GM21723 (cell line): Measurements from ENCODE around the gene ETDB.
A peak's percentile ranks its signal among the peaks of the same experiment; 100 is the strongest.
"Not testable (repeated sequence)": the region's sequence is repeated elsewhere in the genome, so short reads cannot be mapped to it uniquely, and the experiment has no call there.

Experiments used
- ATAC-seq: cut with Tn5 transposase; IDR thresholded peaks from one replicate; pipeline ENCODE4 v1.9.1; 2021; ENCODE audit warnings: mild to moderate bottlenecking, moderate library complexity; ENCODE audit not compliant: unreplicated experiment

ETDB gene

DNA sequence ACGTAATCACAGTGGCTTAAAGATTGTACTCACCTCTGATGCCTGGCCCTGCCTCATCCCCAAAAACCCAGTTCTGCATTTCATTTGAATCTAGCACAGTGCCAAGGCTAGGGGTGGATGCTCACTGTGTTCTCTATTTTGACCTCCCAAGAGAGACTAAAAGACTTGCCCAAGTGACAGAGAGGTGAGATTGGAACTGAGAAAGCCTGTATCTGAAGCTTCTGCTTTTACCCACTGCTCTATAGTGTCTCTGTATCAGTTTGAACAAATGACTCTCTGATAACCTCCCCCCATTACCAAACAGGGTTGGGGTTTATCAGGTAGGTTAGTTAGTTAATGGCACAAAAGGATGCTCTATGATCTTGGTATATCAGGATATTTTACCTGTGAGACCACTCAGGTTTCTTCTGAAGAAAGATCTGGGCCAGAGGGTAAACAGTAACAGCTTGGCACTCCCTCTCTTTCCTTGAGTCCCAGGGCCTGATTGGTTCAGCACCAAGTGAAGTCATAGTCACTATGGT, at the start of gene ETDB:
Gene ETDB (minus strand): TSS at position 471 of the 521 bp plus-strand sequence. CDS start 1,265 bp downstream, outside the sequence.
- not testable (repeated sequence) for ATAC-seq

DNA sequence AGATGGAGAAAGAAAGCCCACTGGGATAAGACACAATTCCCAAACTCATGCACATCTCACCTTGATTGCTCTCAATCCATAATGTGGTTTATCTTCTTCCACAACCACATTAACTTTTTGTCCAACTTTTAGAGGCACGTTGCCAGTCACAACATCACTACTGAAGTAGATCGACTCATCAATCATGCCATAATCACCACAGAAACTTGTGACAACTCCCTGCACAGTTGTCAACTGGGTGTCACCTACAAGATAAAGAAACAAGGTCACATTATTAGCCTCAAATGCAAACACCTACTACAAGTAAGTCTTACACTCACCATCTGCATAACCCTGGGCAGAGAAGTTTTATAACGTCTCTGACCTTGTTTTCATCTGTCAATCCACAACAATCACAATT, 49.2 kb upstream of the ETDB start:
- ATAC-seq: not testable (repeated sequence)

DNA sequence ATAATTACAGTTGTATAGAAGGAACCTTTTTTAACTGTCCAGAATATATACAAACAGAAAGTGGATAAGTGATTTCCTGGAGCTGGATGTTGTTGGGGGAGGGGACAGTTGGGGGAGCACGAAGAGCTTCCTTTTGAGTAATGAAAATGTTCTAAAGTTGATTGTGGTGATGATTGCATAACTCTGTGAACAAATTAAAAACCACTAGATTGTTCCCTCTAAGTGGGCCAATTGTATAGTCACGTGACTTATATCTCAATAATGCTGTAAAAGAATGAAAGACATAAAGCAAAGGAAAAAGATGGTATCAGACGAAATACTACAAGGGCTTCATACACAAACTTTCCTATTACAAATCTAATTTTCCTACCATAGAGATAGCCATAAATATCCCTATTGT, 48.2 kb upstream of the ETDB start:
- no peak for ATAC-seq

DNA sequence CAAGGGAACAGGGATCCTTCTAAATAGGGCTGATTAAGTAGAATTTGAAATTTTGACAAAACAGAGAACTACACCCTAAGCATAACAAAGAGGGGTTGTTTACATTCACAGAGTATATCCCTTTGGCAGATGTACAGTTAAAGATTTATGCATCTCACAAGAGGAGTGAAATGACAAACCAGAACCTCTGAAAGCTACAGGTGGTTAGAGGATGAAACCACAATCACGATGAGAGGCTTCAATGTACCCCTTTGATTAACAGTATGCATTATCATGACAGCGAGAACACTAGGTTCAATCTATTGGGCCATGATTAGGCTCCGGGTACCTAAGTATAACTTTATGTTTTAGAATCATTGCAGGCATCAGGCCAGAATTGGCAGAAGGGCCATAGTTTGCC, 34.4 kb upstream of the ETDB start:
- not testable (repeated sequence) for ATAC-seq

DNA sequence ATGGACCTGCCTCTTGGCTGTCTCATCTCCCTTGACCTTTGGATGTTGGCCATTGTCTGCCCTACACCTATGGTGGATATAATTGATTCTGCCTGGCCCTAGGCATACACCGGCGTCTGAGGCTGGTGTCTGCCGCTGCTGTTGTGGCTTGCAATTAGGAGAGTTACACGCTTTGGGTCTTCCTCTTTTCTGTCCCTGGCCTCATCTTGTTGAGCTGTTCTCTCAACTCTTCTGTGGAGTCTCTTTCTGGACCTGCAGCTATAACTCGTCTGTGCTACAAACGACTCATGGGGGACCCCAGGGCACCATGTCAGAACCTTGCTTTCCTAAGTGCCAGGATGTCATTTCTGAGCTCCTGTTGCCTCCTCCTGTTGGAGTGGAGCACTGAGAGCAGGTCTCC, 5.8 kb upstream of the ETDB start:
- not testable (repeated sequence) for ATAC-seq

DNA sequence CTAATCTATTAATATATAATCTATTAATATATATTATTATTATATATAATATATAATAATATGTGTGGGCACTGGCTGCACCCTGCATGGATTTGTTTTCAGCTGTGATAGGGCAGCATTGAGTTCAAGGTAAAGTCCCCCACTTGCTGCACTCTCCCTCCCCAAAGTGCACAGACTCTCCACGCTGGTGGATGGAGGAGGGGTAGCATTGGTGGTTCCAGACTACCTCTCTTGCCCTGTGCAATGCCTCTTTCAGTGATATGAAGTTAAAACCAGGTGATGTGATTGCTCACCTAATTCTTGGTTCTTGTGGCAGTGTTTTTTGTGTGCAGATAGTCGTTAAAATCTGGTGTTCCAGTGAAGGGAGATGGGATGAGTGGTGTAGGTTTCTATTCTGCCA, 4.3 kb downstream of the ETDB start:
- not testable (repeated sequence) for ATAC-seq

DNA sequence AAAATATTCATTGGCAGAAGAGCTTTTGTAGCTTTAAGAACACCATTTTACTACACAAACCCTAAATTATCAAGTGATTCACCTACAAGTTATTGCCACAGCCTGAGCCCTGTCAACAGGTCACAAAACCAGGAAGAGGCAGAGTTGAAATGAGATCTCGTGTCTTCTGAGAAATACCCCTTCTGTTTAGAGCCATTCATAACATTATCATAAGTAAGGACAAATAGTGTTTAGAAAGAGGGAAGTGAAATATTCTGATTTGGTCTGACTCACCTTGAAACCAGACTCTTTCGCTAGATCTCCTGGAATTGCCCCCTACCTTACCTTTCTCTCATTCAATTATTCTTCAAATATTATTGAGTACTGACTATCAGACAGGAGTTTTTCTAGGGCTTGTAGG, 5.9 kb downstream of the ETDB start:
- peak; percentile 97 for ATAC-seq

DNA sequence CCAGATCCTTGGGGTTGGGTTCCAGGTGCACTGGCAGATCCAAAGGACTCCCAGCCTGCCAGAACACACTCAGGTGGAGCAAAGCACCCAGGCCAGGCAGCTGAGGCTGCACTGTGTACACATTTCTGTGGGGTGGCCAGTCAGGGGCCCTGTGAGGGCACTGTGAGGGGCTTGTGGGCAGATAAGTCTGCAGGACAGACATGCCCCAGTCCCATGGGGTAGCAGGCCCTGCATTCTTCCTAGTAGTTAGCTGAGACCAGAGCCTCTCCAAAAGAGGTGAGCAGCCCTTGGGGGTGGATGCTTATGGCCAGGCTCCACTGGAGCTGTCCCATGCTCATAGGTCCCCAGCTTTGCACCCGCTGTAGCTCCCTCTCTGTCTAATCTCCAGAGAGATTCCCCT, 7.6 kb downstream of the ETDB start:
- no peak for ATAC-seq

DNA sequence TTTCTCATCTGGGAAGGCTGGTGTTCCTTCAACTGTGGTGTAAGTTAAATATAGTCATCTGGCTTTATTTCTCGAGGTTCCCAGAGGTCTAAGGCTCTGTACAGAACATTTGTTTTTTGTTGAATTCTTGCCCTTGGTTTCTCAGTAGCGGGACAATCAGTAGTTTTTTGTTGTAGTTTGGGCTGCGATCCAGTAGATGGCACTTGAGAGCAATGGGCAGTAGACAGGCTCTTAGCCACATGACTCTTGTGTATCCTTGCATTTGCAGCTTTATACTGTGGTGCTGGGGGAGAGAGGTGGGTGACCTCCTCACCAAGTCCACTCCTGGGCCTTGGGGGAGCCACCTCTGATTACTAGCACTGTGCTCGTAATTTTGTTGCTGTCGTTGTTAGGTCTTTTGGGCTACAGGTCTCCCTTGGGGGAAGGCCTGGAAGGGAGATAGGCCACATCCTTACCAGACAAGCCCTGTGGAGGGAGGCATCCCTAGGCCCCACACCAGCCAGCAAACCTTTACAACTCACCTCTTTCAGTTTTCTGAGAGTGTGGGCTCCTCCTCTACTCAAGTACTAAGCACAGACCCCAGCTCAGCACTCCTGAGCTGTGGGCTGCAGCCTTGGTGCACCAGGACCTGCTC, 8.1 kb downstream of the ETDB start:
- ATAC-seq: peak; percentile 52

DNA sequence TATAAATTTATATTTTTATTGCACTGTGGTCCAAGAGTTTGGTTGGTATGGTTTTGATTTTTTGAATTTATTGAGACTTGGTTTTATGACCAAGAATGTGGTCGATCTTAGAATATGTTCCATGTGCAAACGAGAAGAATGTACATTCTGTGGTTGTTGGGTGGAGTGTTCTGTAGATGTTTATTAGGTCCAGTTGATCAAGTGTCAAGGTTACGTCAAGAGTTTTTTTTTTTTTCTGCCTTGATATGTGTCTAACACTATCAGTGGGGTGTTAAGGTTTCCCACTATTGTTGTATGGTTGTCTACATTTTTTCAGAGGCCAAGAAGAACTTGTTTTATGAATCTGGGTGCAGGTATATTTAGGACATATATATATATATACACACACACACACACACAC, 10.8 kb downstream of the ETDB start:
- ATAC-seq: no peak

DNA sequence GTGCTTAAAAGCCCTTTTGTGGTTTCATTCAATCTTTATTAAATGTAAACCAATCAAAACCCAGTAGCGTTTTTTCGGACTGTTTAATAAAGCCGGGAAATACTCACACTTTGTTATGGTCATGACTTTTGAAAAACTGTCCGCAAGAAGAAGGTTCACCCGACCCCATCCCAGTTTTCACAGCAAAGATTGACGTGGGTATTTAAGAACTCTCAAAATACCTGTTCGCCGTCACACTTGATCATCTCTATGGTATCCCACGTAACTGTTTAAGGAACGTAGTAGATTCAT, 20.9 kb downstream of the ETDB start:
- no peak for ATAC-seq

DNA sequence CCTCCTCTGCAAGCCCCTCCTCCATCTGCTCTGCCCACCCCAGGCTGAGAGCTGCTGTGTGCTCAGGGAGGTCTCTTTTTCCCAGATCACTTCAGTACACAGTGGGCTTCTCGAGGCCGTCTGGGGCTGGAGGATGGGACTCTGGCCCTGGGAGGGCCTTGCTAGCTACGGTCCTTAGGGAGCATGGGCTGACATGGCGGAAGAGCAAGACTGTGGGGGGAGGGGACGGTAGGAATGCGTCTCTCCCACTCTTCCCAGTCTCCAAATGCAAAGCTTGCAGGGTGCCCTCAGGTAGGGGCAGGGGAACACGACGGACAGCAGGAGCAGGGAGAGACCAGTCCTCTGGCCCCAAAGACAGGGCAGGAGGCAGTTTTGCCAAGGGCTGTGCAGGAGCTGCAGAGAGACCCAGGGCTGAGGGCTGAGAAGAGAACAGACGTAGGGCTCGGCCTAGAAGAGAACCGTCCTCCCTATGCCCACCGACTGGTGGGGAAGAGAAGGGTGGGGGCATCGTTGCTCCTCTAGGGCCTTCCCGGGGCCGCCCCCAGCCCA, 23.1 kb downstream of the ETDB start:
- ATAC-seq: not testable (repeated sequence)

DNA sequence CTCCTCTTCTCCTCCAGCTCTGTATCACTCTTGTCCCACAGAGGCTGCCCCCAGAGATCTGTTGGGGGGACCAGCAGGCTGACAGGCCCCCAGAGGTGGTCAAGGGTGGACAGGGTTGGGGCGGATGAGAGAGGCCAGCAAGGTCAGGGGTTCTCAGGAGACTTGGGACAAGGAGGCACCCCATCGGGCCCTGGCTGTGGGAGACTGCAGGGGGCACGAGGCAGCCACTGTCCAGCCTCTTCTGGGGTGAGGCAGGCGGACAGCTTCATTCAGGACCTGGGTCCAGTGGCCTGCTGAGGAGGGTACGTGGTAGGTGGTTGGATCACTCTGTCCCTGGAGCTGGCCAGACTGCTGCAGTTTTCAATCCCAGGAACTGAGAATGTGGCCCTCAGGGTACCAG, 24.6 kb downstream of the ETDB start:
- ATAC-seq: no peak

DNA sequence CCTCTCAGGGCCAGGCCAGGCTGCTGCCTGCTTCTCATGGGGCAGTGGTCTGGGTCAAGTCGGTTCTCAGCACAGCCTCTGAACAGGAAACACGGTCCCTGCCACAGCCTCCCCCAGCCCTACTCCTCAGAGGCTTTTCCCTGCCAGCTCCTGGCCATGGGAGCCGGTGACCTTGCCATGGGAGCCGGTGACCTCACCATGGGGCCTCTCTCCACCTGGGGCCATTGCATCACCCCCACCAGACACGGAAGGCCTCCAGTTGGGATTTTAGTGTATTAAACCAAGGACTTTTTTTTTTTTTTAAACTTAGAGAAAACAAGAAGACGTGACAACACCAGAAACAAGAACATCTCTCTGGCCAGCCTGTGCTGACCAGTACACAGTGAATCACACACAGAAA, 25.6 kb downstream of the ETDB start:
- ATAC-seq: no peak

DNA sequence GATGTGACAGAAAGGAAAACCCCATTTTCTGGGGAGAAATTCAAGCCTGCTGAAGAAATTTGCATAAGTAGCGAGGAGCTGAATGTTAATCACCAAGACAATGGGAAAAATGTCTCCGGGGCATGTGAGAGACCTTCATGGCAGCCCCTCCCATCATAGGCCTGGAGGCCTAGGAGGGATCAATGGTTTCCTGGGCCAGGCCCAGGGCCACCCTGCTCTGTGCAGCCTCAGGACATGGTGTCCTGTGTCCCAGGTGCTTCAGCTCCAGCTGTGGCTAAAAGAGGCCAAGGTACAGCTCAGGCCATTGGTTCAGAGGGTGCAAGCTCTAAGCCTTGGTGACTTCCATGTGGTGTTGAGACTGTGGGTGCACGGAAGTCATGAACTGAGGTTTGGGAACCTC, 31.2 kb downstream of the ETDB start:
- ATAC-seq: no peak

DNA sequence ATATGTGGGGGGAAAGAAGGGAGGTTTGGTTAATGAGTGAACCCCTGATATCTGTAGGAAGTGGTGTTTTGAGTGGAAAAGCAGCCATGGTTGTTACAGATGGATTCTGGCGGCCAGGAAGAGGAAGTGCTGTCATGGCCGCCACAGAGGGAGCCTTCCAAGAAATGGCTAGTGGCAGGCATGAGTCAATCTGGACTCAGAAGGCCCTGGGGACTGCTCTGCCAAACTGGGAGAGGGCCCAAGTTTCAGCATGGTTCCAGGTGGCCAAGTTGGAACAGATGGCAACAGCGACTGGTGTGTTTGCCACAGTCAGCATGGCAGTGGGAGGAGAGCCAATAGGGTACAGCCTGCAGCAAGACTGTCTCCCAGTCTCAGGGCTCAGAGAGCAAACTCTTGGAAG, 32.5 kb downstream of the ETDB start:
- no peak for ATAC-seq

DNA sequence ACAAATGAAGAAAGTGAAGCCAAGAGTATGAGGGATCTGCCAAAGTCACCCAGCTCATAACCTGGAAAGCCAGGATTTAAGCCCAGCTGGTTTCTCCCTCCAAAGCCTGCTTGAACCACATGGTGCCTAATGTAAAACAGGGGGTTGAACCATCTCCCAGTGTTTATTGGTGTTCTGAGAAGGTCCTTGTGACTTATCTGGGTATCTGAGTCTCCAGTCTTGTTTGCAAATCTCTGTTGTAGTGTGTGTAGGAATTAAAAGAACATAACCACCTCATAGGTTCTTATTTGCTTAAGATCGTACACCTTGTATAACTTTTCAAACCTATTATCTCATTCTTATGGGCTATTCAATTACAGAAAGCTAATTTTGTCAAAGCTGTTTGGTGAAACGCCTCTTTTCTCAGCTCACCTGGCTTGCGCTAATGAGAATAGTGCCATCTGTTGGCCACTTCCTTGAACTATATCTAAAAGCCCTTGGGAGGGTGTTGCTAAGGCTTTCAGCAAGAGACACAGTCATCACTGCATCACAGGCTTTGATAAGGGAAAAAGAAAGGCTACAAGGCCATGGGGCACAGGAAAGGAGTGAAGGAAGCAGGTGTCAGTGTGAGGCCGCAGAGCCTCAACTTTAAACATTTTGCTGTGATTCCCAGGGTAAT, 34.0 kb downstream of the ETDB start:
- ATAC-seq: peak; percentile 97

DNA sequence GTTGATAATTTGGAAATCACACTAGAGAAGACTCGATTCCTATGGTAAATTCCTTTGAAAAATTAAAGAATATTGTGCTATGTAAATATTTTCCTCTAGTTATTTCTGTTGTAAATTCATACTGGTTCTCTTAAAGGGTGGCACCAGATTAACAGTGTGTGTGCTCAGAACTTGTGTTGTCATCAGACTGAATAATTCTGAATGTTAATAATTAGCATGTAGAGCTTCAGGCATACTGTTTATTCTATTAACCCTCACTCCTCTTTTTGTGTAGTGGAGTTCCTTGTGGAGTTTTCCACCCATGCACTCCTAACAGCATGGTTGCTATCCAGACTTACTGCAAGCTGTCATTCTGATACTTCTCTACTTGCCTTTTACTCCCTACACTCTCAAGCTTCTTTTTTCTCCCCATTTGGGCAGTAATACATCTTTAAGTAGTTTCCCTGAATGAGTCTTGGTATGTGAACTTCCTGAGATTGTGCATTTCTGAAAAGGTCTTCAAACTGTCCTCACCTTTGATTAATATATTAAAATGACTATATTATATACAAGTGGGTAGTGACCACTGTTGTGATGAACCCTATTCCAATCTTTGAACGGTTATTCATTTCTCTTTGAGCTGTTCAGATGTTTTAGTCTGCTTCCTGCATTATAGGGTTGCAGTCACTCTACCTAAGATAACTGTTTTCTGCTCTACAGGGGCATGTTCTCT, 38.5 kb downstream of the ETDB start:
- no peak for ATAC-seq
